ENCODE measurements around the gene ZNF273.
"Not testable (repeated sequence)": the region's sequence is repeated elsewhere in the genome, so short reads cannot be mapped to it uniquely, and the experiment has no call there.

The ZNF273 gene

DNA sequence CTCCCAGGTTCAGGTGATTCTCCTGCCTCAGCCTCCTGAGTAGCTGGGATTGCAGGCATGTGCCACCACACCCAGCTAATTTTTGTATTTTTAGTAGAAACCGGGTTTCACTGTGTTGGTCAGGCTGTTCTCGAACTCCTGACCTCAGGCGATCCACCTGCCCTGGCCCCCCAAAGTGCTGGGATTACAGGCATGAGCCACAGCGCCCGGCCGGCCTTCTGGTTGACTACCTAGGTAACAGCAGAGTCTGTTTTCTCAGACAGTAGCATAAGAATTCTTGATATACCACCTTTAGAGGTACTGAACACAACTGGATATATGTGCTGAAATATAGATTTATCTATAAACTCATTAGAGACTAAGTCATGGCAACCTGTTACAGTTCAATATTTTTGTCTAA is 36.9 kb downstream of the ZNF273 start:
- H3K4me1 Mint-ChIP-seq (ENCODE audit: low read depth); H3K27me3 Mint-ChIP-seq; H3K9me3 Mint-ChIP-seq (ENCODE audit: low read depth); H3K27ac Mint-ChIP-seq; H3K4me3 Mint-ChIP-seq: not testable (repeated sequence)
- peaks cover 11% of the 10 kb centered on the region for H3K36me3 Mint-ChIP-seq

GRCh38 chr7:64944667-64945502 is 41.8 kb downstream of the ZNF273 start:
- H3K9me3 Mint-ChIP-seq (ENCODE audit: low read depth) = not testable (repeated sequence)
- H3K27me3 Mint-ChIP-seq = peaks cover 30% of the 10 kb centered on the region

GRCh38 chr7:64945503-64946175 is 42.6 kb downstream of the ZNF273 start:
- Mint-ChIP-seq H3K9me3 (ENCODE audit: low read depth) (no peaks in the 10 kb centered on the region), H3K27me3 (peaks cover 32% of the 10 kb centered on the region), H3K4me3 (no peak overlapping the region), H3K36me3 (no peaks in the 10 kb centered on the region), H3K27ac (no peak overlapping the region), H3K4me1 (ENCODE audit: low read depth) (peaks cover 3% of the 10 kb centered on the region)

More at GRCh38 chr7:64944667-64945502, 41.8 kb downstream of the ZNF273 start:
- not testable (repeated sequence) for H3K36me3 Mint-ChIP-seq; H3K4me3 Mint-ChIP-seq; H3K4me1 Mint-ChIP-seq (ENCODE audit: low read depth); H3K27ac Mint-ChIP-seq

DNA sequence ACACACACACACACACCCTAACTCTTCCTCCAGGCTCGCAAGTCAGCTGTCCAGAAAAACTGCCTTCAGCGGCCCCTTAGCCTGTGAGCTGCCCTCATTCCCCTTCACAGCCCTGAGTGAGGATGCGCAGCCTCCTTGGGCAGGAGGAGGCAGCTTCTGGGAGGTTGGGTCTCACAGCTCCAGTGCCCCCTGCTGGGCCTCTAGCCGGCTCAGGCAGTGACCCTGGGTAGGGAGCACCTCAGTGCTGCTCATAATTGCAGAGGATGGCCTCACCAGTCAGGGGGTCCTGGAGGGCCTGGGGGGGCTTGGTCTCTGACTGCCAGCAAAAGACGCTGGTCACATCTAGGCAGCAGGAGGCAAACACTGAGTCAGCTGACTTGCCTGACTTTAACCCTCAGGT is 43.7 kb downstream of the ZNF273 start:
- no peaks in the 10 kb centered on the region for H3K9me3 Mint-ChIP-seq (ENCODE audit: low read depth)
- no peak overlapping the region for H3K4me3 Mint-ChIP-seq
- no peak overlapping the region for H3K27ac Mint-ChIP-seq
- H3K27me3 Mint-ChIP-seq = peaks cover 34% of the 10 kb centered on the region
- peaks cover 3% of the 10 kb centered on the region for H3K4me1 Mint-ChIP-seq (ENCODE audit: low read depth)
- no peaks in the 10 kb centered on the region for H3K36me3 Mint-ChIP-seq

GRCh38 chr7:64947252-64948000 is 44.4 kb downstream of the ZNF273 start:
- H3K4me3 Mint-ChIP-seq = peak overlapping the region; percentile 40
- H3K27ac Mint-ChIP-seq = no peak overlapping the region
- H3K4me1 Mint-ChIP-seq (ENCODE audit: low read depth) = peaks cover 3% of the 10 kb centered on the region
- peaks cover 34% of the 10 kb centered on the region for H3K27me3 Mint-ChIP-seq
- no peaks in the 10 kb centered on the region for H3K36me3 Mint-ChIP-seq
- H3K9me3 Mint-ChIP-seq (ENCODE audit: low read depth) = no peaks in the 10 kb centered on the region

GRCh38 chr7:64948774-64949173 is 45.7 kb downstream of the ZNF273 start:
- peaks cover 34% of the 10 kb centered on the region for H3K27me3 Mint-ChIP-seq
- H3K9me3 Mint-ChIP-seq (ENCODE audit: low read depth); H3K27ac Mint-ChIP-seq; H3K4me1 Mint-ChIP-seq (ENCODE audit: low read depth); H3K36me3 Mint-ChIP-seq; H3K4me3 Mint-ChIP-seq: not testable (repeated sequence)

DNA sequence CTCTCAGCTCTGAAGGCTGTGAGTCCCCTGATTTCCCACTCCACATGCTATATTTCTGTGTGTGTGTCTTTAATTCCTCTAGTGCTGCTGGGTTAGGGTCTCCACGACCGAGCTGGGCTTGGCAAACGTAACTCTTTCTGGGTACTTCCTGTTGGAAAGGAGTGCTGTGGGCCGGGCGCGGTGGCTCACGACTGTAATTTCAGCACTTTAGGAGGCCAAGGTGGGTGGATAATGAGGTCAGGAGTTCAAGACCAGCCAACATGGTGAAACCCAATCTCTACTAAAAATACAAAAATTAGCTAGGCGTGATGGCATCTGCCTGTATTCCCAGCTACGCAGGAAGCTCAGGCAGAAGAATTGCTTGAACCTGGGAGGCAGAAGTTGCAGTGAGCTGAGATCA is 47.6 kb downstream of the ZNF273 start:
- H3K27ac Mint-ChIP-seq; H3K4me3 Mint-ChIP-seq; H3K9me3 Mint-ChIP-seq (ENCODE audit: low read depth); H3K4me1 Mint-ChIP-seq (ENCODE audit: low read depth); H3K36me3 Mint-ChIP-seq: not testable (repeated sequence)
- peaks cover 29% of the 10 kb centered on the region for H3K27me3 Mint-ChIP-seq

- no peaks in the 10 kb centered on the region for H3K9me3 Mint-ChIP-seq (ENCODE audit: low read depth)
- H3K36me3 Mint-ChIP-seq = no peaks in the 10 kb centered on the region
- H3K27me3 Mint-ChIP-seq = peaks cover 23% of the 10 kb centered on the region
- H3K27ac Mint-ChIP-seq = no peak overlapping the region
- peaks cover 3% of the 10 kb centered on the region for H3K4me1 Mint-ChIP-seq (ENCODE audit: low read depth)
- no peak overlapping the region for H3K4me3 Mint-ChIP-seq
These were observed 48.3 kb downstream of the ZNF273 start for GRCh38 chr7:64951250-64951848.

DNA sequence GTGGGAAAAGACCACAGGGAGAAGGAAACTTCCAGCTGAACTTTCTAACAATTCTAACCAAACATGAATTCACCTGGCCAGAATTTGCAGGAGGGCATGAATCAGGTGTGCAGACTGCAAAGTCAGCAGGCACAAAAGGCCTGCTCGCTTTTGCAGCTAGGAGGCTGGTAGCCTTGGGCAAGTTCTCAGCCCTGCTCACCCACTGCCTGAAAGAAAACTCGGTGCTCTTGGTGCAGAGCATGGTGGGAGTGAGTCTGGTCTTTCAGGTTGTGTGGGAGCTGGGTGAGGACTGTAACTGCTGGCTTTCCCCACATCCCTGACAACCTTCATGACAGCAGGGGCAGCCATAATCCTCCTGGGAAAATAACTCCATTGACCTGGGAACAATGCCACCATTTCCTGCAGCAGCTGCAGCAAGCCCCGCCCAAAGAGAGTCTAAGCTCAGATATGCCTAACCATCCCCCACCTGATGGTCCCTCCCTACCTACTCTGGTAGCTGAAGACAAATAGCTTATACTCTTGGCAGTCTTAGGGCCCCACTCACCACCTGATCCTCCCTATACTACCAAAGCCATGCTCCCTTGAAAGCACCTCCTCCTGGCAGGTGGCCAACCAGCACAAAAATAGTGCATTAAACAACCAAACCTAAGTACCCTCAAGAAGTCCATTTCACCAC is 56.1 kb downstream of the ZNF273 start:
- Mint-ChIP-seq H3K27ac (no peak overlapping the region), H3K27me3 (peaks cover 11% of the 10 kb centered on the region), H3K36me3 (no peaks in the 10 kb centered on the region), H3K4me1 (ENCODE audit: low read depth) (no peaks in the 10 kb centered on the region), H3K9me3 (ENCODE audit: low read depth) (no peaks in the 10 kb centered on the region), H3K4me3 (no peak overlapping the region)

GRCh38 chr7:64965594-64965993 is 62.5 kb downstream of the ZNF273 start:
- Mint-ChIP-seq H3K36me3 (peaks cover 6% of the 10 kb centered on the region), H3K27ac (no peak overlapping the region), H3K27me3 (peaks cover 3% of the 10 kb centered on the region), H3K4me3 (no peak overlapping the region), H3K4me1 (ENCODE audit: low read depth) (no peaks in the 10 kb centered on the region), H3K9me3 (ENCODE audit: low read depth) (peaks cover 8% of the 10 kb centered on the region)

- Mint-ChIP-seq H3K4me3 (no peak overlapping the region), H3K36me3 (peaks cover 59% of the 10 kb centered on the region), H3K4me1 (ENCODE audit: low read depth) (no peaks in the 10 kb centered on the region), H3K9me3 (ENCODE audit: low read depth) (peaks cover 57% of the 10 kb centered on the region), H3K27ac (no peak overlapping the region), H3K27me3 (no peaks in the 10 kb centered on the region)
These were observed 75.6 kb downstream of the ZNF273 start for GRCh38 chr7:64978497-64979203.

Data from activated naive CD8-positive, alpha-beta T cell (primary cell).